IPS-20b (cell line): ENCODE measurements around the gene NOX4.
"Not testable (repeated sequence)": the region's sequence is repeated elsewhere in the genome, so short reads cannot be mapped to it uniquely, and the experiment has no call there.

Experiments
- H3K27ac ChIP-seq: one replicate; pipeline ENCODE4 v1.5.1; 2013; ENCODE audit warnings: low read length
- H3K27me3 ChIP-seq: 2 replicates; pipeline ENCODE4 v1.6.1; 2013; ENCODE audit warnings: mild to moderate bottlenecking, low read length, inconsistent platforms; ENCODE audit not compliant: insufficient read depth
- H3K36me3 ChIP-seq: 2 replicates; pipeline ENCODE4 v1.6.1; 2013; ENCODE audit warnings: low read depth, mild to moderate bottlenecking, inconsistent platforms, low read length, moderate library complexity; ENCODE audit not compliant: insufficient read depth
- H3K4me1 ChIP-seq: 2 replicates; pipeline ENCODE4 v1.6.1; 2013; ENCODE audit warnings: mild to moderate bottlenecking, control low read depth, inconsistent platforms, low read length, moderate library complexity; ENCODE audit not compliant: insufficient read depth
- H3K4me3 ChIP-seq: 2 replicates; pipeline ENCODE4 v1.5.1; 2013; ENCODE audit warnings: mild to moderate bottlenecking, low read length, inconsistent platforms
- H3K9ac ChIP-seq: 2 replicates; pipeline ENCODE4 v1.6.1; 2013; ENCODE audit warnings: low read depth, mild to moderate bottlenecking, inconsistent platforms, low read length, moderate library complexity
- H3K9me3 ChIP-seq: 2 replicates; pipeline ENCODE4 v1.6.1; 2013; ENCODE audit warnings: mild to moderate bottlenecking, low read depth, low read length, inconsistent platforms; ENCODE audit not compliant: insufficient read depth

Gene NOX4

DNA sequence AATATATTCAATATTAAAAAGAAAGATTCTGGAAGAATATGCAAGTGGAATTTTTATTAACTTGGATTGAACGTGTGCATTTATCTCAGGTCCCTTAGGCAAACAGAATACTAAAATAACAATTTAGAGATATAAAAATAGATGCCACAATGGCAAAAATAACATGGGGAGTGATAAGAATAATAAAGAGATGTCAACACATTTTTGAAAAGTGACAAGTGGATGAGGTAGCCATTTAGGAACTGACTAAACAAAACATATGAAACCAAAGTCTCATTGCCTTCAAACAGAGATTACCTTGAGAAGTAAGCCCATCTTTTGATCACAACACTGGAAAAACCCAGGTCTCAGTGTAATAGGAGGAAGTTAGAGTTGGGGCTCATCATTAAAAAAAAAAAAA, 112.2 kb downstream of the NOX4 start:
- not testable (repeated sequence) for H3K4me1 ChIP-seq

DNA sequence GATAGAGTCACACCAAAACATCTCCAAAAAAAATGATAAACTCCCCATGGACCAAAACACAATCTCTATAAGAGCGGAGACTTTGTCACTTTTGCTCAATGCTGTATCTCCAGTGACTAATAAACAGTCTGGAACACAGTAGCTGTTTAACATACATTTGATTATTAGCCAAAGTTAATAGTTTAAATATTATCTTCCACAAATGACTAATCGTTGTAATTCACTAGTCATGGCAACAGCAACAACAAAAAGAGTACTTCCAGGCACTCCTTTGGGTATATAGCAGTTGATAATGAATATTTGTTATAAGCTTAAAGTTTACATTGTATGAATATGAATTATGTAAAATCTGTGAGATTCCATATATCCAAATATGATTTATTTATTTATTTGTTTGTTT, 121.8 kb downstream of the NOX4 start:
- not testable (repeated sequence) for H3K27ac ChIP-seq, H3K27me3 ChIP-seq, H3K4me3 ChIP-seq, H3K9ac ChIP-seq, H3K36me3 ChIP-seq, H3K9me3 ChIP-seq, H3K4me1 ChIP-seq

More for the DNA sequence above, 112.2 kb downstream of the NOX4 start:
- not testable (repeated sequence) for H3K27me3 ChIP-seq, H3K9me3 ChIP-seq, H3K36me3 ChIP-seq, H3K4me3 ChIP-seq, H3K27ac ChIP-seq, H3K9ac ChIP-seq

GRCh38 chr11:89364856-89365255, 126.3 kb downstream of the NOX4 start:
- not testable (repeated sequence) for H3K9ac ChIP-seq, H3K4me3 ChIP-seq, H3K9me3 ChIP-seq, H3K4me1 ChIP-seq, H3K36me3 ChIP-seq, H3K27ac ChIP-seq, H3K27me3 ChIP-seq

DNA sequence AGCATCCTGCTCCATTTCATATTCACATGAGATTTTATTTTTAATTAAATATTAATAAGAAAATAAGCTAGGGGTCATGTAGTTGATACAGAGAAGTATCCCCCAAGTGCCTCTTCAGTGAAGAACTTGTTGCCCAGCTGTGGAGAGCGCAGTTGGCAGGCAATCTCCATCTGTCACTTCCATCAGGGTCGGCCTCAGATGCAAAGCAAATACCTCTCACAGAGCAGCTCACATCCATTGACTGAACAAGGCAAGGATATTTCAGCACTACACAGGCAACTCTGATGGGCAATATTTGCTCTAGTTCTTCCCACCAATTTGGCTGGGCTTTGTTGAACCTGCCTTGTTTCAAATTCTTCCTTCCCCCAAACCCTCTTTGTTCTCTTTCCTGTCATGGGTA, 129.4 kb downstream of the NOX4 start:
- no peak overlapping the region for H3K4me3 ChIP-seq
- no peak overlapping the region for H3K27ac ChIP-seq
- H3K9ac ChIP-seq, result no peak overlapping the region
- H3K27me3 ChIP-seq, result no peaks in the 10 kb centered on the region
- no peaks in the 10 kb centered on the region for H3K9me3 ChIP-seq
- H3K4me1 ChIP-seq, result peaks cover 9% of the 10 kb centered on the region; the same call in 1 of the 2 replicates
- H3K36me3 ChIP-seq, result no peaks in the 10 kb centered on the region

GRCh38 chr11:89359208-89359607, 132.0 kb downstream of the NOX4 start:
- not testable (repeated sequence) for H3K4me1 ChIP-seq, H3K9me3 ChIP-seq, H3K27ac ChIP-seq, H3K4me3 ChIP-seq, H3K27me3 ChIP-seq, H3K9ac ChIP-seq, H3K36me3 ChIP-seq

- Histone ChIP-seq H3K36me3 (no peaks in the 10 kb centered on the region), H3K27me3 (no peaks in the 10 kb centered on the region), H3K9me3 (no peaks in the 10 kb centered on the region), H3K4me3 (no peak overlapping the region), H3K9ac (no peak overlapping the region), H3K4me1 (peaks cover 9% of the 10 kb centered on the region; the same call in 1 of the 2 replicates), H3K27ac (no peak overlapping the region)
Measured at GRCh38 chr11:89358761-89359160, 132.4 kb downstream of the NOX4 start.

GRCh38 chr11:89355646-89356045, 135.5 kb downstream of the NOX4 start:
- no peak overlapping the region for H3K27ac ChIP-seq
- H3K4me3 ChIP-seq, result no peak overlapping the region
- no peak overlapping the region for H3K9ac ChIP-seq

GRCh38 chr11:89354513-89354912, 136.7 kb downstream of the NOX4 start:
- not testable (repeated sequence) for H3K4me3 ChIP-seq, H3K4me1 ChIP-seq, H3K9ac ChIP-seq, H3K36me3 ChIP-seq, H3K27ac ChIP-seq, H3K9me3 ChIP-seq, H3K27me3 ChIP-seq

More at GRCh38 chr11:89355646-89356045, 135.5 kb downstream of the NOX4 start:
- H3K4me1 ChIP-seq, result peaks cover 9% of the 10 kb centered on the region; the same call in 1 of the 2 replicates
- no peaks in the 10 kb centered on the region for H3K27me3 ChIP-seq
- H3K36me3 ChIP-seq, result no peaks in the 10 kb centered on the region
- H3K9me3 ChIP-seq, result no peaks in the 10 kb centered on the region

GRCh38 chr11:89347071-89347470, 144.1 kb downstream of the NOX4 start:
- Histone ChIP-seq H3K9me3 (no peaks in the 10 kb centered on the region), H3K4me1 (no peaks in the 10 kb centered on the region), H3K27me3 (no peaks in the 10 kb centered on the region), H3K36me3 (no peaks in the 10 kb centered on the region), H3K27ac (no peak overlapping the region), H3K4me3 (no peak overlapping the region), H3K9ac (no peak overlapping the region)

DNA sequence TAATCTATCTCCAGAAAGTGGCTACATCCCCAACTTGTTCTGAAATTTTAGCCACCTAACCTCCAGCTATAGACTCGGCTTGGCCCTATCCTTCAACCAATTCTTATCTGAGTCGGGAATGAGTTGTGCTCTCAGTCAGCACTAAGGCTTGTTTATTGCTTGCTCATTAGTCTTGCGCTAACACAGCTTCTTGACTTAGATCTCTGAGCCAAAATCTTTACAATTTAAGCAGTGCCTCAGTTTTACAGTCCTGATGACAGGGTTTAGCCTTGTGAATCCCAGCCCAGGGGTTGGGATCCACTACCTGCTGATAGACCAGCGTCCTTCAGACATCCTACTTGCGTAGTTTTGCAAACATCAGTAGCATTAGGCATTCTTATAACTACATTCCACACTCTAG, 144.6 kb downstream of the NOX4 start:
- H3K9ac ChIP-seq, result no peak overlapping the region
- no peaks in the 10 kb centered on the region for H3K4me1 ChIP-seq
- no peaks in the 10 kb centered on the region for H3K9me3 ChIP-seq
- no peak overlapping the region for H3K27ac ChIP-seq
- no peaks in the 10 kb centered on the region for H3K27me3 ChIP-seq
- H3K36me3 ChIP-seq, result no peaks in the 10 kb centered on the region
- no peak overlapping the region for H3K4me3 ChIP-seq

- not testable (repeated sequence) for H3K27ac ChIP-seq, H3K36me3 ChIP-seq, H3K9ac ChIP-seq, H3K4me3 ChIP-seq, H3K4me1 ChIP-seq, H3K27me3 ChIP-seq, H3K9me3 ChIP-seq
Measured at GRCh38 chr11:89342880-89343572, 148.1 kb downstream of the NOX4 start.

DNA sequence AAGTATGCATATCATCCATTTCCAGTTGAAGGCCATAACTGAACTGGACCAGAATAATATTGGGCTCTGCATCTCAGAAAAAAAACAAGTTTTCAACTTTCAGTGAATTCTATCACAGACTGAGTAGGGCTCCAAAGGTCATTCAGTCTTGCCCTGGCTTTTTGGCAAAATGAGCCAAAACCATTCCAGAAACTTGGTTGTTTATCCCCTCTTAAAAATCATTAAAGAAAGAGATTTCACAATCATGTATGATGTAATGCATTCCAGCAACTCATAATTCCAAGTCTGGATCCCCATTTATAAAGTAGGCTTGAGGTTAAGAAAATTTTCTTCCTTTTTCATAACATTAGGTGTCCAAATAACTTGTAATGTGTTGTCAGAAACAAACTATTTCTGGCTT, 150.7 kb downstream of the NOX4 start:
- not testable (repeated sequence) for H3K4me1 ChIP-seq, H3K36me3 ChIP-seq, H3K27ac ChIP-seq, H3K9me3 ChIP-seq, H3K9ac ChIP-seq, H3K27me3 ChIP-seq, H3K4me3 ChIP-seq
